Ovary (tissue), 3 donors: ENCODE measurements around the gene SLC12A3.

ENCODE experiments used
- POLR2A ChIP-seq: fragments of 450-650 bp; IDR thresholded peaks from one replicate; pipeline ENCODE4 v1.6.1; 2017; ENCODE audit warnings: antibody characterized with exemption, mild to moderate bottlenecking, moderate library complexity
- TF ChIP-seq, protein P1 (sequence below), 3 donors: fragments of 450-650 bp in 2 of 3; fragments of 200-600 bp in 1 of 3; IDR thresholded peaks; one replicate each; pipeline versions ENCODE4 v1.5.1 to v1.8.0; 2016 to 2022; ENCODE audit warnings: antibody characterized with exemption in 3 of 3, mild to moderate bottlenecking in 1 of 3
- donor health status: DM: no; HTN: no; CAD: no.

DNA sequence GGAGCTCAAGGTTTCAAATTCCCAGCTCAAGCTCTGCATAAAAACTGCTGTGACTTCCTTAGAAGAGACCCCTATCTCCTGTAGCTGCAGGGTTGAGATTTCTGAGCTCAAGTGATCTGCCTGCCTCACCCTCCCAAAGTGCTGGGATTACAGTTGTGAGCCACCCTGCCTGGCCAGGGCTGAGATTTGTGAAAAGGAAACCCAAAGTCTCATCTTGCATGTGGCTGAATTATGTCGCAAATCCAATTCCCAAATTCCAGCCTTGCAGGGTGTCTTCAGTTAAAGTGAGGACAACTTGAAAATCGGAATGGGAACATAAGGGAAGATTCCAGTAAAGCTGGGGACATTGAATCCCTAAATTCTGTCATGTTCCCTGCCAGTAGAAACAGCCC lies 82.6 kb downstream of the SLC12A3 start:
- TF ChIP-seq POLR2A, result no peak
- TF ChIP-seq, protein P1, sequence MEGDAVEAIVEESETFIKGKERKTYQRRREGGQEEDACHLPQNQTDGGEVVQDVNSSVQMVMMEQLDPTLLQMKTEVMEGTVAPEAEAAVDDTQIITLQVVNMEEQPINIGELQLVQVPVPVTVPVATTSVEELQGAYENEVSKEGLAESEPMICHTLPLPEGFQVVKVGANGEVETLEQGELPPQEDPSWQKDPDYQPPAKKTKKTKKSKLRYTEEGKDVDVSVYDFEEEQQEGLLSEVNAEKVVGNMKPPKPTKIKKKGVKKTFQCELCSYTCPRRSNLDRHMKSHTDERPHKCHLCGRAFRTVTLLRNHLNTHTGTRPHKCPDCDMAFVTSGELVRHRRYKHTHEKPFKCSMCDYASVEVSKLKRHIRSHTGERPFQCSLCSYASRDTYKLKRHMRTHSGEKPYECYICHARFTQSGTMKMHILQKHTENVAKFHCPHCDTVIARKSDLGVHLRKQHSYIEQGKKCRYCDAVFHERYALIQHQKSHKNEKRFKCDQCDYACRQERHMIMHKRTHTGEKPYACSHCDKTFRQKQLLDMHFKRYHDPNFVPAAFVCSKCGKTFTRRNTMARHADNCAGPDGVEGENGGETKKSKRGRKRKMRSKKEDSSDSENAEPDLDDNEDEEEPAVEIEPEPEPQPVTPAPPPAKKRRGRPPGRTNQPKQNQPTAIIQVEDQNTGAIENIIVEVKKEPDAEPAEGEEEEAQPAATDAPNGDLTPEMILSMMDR (IDR thresholded peaks at IDR 0.05), result no peak
